GM19328 (cell line): ENCODE results near the gene ZNF629.

Experiments used
- ATAC-seq: cut with Tn5 transposase; IDR thresholded peaks from one replicate; pipeline ENCODE4 v1.9.1; 2021; ENCODE audit warnings: mild to moderate bottlenecking, moderate library complexity; ENCODE audit not compliant: unreplicated experiment

ZNF629 gene

GRCh38 chr16:30767767-30768465, 19.1 kb downstream of the ZNF629 start:
- ATAC-seq, result no peak

GRCh38 chr16:30766933-30767284, 20.1 kb downstream of the ZNF629 start:
- ATAC-seq, result no peak

DNA sequence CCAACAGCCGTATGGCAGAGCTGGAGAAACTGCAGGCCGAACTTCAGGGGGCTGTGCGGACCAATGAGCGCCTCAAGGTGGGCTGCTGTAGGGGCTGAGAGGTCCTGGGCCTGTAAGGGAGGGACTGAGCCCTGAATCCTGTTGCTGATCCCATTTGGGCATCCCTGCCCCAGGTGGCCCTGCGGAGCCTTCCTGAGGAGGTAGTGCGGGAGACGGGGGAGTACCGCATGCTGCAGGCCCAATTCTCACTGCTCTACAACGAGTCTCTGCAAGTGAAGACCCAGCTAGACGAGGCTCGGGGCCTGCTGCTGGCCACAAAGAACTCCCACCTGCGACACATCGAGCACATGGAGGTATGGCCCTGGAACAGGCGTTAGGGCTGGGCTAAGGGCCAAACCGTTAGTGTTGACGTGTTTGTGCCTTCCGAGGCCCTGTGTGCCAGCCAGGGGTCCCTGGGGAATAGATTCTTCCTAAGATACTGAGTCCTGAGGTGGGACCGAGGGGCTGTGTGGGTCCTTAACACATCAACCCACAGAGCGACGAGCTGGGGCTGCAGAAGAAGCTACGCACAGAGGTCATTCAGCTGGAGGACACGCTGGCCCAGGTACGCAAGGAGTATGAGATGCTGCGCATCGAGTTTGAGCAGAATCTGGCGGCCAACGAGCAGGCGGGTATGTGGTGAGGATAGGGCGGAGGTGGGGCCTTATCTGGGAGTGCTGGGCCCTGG, 20.6 kb downstream of the ZNF629 start:
- no peak for ATAC-seq

- ATAC-seq, result no peak
These were observed 22.1 kb downstream of the ZNF629 start for GRCh38 chr16:30764816-30765465.

GRCh38 chr16:30764086-30764485, 22.9 kb downstream of the ZNF629 start:
- ATAC-seq, result no peak

- no peak for ATAC-seq
These were observed 23.8 kb downstream of the ZNF629 start for GRCh38 chr16:30762991-30763725.

DNA sequence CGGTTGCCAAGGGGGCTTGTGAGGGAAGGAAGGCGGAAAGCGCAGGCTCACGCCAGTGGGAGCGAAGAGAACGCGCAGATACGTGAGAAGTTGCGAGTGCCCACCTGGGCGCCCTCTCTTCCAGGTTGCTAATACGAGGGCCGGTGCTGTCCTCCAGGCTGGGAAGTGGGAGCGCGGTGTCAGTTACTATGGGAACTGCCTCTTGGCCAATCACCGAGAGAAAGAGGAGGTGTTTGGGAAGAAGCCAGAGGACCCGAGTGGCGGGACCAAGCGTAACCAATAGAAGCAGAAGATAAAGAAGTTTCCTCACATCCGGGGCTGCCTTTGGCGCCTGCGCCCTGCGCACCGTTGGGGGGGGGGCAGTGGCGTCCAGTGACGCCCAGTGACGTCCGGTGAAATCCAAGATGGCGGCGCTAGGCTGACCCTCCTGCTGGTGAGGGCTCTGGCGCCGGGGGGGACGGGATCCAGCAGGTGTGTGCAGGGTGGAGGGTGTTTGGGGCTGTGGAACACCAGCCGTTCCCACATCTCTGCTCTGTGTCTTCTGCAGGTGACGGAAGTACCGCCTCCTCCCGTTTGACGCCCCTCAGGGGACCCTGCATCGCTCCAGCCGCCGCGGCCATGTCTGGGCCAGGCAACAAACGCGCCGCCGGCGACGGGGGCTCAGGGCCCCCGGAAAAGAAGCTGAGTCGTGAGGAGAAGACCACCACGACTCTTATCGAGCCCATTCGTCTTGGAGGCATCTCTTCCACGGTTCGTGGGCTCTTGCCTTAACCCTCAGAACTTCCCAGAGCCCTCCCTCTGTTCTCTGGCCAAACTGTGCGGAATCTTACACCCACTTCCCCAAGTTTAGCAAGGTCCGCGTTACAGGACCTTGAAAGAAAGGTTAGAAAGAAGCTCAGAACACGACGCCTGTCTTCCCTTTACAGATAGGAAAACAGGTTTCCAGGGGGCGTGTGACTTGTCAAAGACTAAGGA, 24.8 kb downstream of the ZNF629 start, which contains the start of the genes CFAP119 and RNF40:
CFAP119 (minus strand) TSS at position 135 of the 975 bp plus-strand sequence. CDS start 314 bp downstream, outside the sequence.
RNF40 (plus strand) TSS at position 395 of the 975 bp plus-strand sequence; CDS start at position 619, 224 bp downstream.
- peak; percentile 87 for ATAC-seq

GRCh38 chr16:30761427-30761927, 25.5 kb downstream of the ZNF629 start:
- peak; percentile 14 for ATAC-seq

- ATAC-seq, result no peak
These were observed 26.2 kb downstream of the ZNF629 start for GRCh38 chr16:30760577-30761426.

DNA sequence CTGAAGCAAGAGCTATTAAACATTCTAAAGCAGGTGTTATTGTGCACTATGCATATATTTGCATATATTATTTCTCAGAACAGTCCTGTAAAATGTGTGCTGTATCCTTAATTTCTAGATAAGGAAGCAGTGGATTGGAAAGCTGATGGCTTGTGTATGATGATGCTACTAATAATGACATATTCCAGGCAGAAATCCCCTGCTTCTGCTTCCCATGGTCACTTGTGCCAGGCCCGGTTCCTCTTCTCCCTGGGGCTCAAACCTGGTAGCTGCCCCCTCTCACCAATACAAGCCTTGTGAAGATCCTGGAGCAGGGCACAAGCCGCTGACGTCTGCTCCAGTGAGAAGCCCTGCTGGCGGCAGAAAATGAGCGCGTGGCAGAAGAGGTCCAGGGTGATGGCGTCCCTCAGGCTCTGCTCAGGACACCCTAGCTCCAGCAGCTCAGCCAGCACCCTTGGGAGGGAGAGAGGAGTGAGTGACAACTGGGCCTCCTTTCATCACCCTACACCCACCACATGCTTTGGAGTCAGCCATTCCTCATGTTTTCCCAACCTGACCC, 26.9 kb downstream of the ZNF629 start:
- no peak for ATAC-seq

DNA sequence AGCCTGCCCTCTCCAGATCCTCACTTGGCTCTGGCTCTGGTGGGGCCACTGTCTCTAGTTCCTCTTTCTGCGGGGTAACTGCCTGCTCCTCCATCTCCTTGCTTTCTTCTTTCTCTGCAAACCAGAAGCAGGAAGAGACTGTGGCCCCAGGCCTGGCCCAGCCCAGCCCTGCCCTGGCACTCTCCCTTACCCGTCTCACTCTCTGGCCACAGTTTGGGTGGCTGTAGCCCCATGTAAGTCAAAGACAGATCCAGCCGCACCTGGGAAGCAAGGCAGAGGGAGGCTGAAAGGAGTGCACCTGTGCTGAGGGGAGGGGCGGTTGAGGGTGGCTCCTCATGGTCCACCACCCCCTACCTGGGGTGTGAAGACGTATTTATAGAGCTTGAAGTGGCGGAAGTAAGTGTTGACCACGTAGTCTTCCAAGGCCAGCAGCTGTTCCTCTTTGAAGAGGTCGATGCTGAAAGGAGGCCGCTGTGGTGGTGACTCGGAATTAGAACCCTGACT, 28.0 kb downstream of the ZNF629 start:
- no peak for ATAC-seq

- ATAC-seq, result no peak
These were observed 29.7 kb downstream of the ZNF629 start for GRCh38 chr16:30757316-30757715.

DNA sequence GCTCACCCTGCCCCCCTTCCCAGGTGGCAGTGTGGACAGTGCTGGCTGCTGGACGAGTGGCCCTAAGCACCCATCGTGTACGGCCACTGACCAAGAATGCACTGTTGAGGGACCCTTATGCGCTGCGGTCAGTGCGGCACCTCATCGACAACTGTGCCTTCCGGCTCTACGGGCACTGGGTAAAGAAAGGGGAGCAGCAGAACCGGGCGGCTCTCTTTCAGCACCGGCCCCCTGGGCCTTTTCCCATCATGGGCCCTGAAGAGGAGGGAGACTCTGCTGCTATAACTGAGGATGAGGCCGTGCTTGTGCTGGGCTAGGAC, 30.3 kb downstream of the ZNF629 start:
- ATAC-seq, result no peak

DNA sequence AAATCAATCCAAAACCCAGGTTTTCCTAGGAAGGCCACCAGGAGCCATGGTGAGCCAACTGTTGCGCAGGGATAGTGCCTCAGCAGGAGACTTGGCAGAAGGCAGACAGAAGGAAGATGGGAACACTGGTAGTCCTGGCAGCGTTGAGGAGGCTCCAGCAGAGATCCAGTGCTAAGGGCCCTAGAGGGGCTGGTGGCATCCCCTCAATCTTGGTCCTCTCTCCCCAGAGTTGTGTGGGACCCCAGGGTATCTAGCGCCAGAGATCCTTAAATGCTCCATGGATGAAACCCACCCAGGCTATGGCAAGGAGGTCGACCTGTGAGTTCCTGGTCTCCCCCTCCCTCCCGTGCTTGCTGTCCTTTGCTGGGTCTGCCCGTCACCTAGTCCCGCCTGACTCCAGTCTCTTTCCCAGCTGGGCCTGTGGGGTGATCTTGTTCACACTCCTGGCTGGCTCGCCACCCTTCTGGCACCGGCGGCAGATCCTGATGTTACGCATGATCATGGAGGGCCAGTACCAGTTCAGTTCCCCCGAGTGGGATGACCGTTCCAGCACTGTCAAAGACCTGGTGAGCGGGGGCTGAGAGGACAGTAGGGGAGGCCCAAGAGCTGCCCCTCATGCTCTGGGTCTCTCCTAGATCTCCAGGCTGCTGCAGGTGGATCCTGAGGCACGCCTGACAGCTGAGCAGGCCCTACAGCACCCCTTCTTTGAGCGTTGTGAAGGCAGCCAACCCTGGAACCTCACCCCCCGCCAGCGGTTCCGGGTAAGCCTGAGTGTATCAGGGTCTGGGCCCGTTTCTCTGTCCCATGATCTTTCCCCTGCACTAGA, 30.8 kb downstream of the ZNF629 start:
- ATAC-seq, result no peak

GRCh38 chr16:30753596-30753995, 33.4 kb downstream of the ZNF629 start:
- ATAC-seq, result no peak

DNA sequence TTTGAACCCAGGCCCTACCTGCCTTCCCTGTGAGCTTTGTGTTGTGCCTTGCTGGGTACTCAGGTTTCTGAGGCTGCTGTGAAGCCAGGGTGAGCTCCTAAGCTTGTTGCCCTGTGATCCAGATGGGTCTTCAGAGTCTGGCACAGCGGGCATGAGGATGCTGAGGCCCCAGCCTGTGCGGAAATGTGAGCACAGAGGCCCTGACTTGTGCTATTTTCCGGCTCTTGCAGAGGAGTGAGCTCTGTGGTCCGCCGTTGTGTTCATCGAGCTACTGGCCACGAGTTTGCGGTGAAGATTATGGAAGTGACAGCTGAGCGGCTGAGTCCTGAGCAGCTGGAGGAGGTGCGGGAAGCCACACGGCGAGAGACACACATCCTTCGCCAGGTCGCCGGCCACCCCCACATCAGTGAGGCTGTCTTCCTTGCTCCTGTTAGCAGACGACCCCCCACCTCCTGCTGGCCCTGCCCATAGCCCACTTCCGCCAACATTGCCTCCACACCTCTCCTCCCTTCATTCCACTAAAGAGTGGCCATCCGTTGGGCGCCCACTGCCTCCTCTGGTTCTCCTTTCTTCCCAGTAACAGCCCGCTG, 36.0 kb downstream of the ZNF629 start:
- no peak for ATAC-seq

- ATAC-seq, result no peak
These were observed 36.8 kb downstream of the ZNF629 start for GRCh38 chr16:30750201-30750600.
